NCI-H345 treated with DMSO at 0.1 percent for 48 hours (cell line): ENCODE measurements around the gene PRDM5.
"Not testable (repeated sequence)": the region's sequence is repeated elsewhere in the genome, so short reads cannot be mapped to it uniquely, and the experiment has no call there.

ENCODE experiments used
- DNase-seq: peaks from one replicate; lab custom pipeline; 2025; ENCODE audit not compliant: unreplicated experiment; lab: John Stamatoyannopoulos, UW

PRDM5 gene

GRCh38 chr4:120760047-120760446 lies 162.5 kb downstream of the PRDM5 start:
- DNase-seq: no peak

- DNase-seq: no peak
Observed at GRCh38 chr4:120755864-120756263, 166.7 kb downstream of the PRDM5 start.

GRCh38 chr4:120754590-120754989 lies 167.9 kb downstream of the PRDM5 start:
- DNase-seq: no peak

GRCh38 chr4:120753854-120754253 lies 168.7 kb downstream of the PRDM5 start:
- DNase-seq: peak; percentile 81

- no peak for DNase-seq
Observed at GRCh38 chr4:120750152-120750525, 172.4 kb downstream of the PRDM5 start.

GRCh38 chr4:120749445-120750151 lies 172.9 kb downstream of the PRDM5 start:
- DNase-seq: peak; percentile 78

- DNase-seq: not testable (repeated sequence)
Observed at GRCh38 chr4:120741636-120742035, 180.9 kb downstream of the PRDM5 start.

GRCh38 chr4:120736312-120736711 lies 186.2 kb downstream of the PRDM5 start:
- DNase-seq: no peak

GRCh38 chr4:120733968-120734367 lies 188.6 kb downstream of the PRDM5 start:
- no peak for DNase-seq

GRCh38 chr4:120733054-120733453 lies 189.5 kb downstream of the PRDM5 start:
- no peak for DNase-seq

- no peak for DNase-seq
Observed at GRCh38 chr4:120731561-120731960, 191.0 kb downstream of the PRDM5 start.

GRCh38 chr4:120730777-120731320 lies 191.7 kb downstream of the PRDM5 start:
- DNase-seq: peak; percentile 85

- no peak for DNase-seq
Observed at GRCh38 chr4:120728892-120729675, 193.4 kb downstream of the PRDM5 start.

- no peak for DNase-seq
Observed at GRCh38 chr4:120725639-120726580, 196.6 kb downstream of the PRDM5 start.

GRCh38 chr4:120724656-120725055 lies 197.9 kb downstream of the PRDM5 start:
- DNase-seq: no peak

- no peak for DNase-seq
Observed at GRCh38 chr4:120723986-120724385, 198.5 kb downstream of the PRDM5 start.

- DNase-seq: no peak
Observed at GRCh38 chr4:120723105-120723504, 199.4 kb downstream of the PRDM5 start.

GRCh38 chr4:120722655-120723054 lies 199.9 kb downstream of the PRDM5 start:
- no peak for DNase-seq

GRCh38 chr4:120720354-120720934 lies 202.1 kb downstream of the PRDM5 start:
- DNase-seq: no peak

GRCh38 chr4:120718979-120719566 lies 203.5 kb downstream of the PRDM5 start:
- peak; percentile 32 for DNase-seq
